ENCODE measurements around the gene MEA1.

DNA sequence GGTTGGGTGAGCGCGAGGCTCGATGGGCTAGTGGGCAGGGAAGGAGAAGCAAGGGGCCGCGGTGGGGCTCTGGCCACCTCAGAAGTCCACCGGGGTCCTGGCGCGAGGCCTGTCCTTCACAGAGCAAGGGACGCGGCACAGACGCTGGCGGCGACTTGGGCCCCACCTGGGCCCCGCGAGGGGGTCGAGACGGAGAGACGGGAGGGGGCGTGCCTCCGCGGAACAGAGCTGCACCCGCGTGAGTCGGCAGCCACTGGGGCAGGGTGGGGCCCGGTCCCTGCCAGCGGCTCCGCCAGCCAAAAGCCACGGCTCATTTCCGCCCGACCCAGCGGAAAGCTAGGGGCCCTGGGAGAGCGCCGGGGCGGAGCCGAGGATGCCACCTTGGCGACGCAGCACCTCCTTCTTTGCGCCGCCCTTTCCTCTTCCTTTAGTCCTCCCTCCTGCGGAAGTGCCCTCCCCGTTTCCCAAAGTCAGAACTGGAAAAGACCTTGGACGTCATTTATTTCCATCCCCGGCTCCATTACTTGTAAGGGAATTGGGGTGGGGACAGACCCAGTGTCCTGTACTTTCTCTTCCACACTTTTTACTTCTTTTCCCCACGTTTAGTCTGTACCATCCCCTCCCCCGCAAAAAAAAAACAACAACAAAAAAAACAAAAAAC lies 39.9 kb upstream of the MEA1 start, which contains the start of gene CUL7:
- TF ChIP-seq, protein P1, sequence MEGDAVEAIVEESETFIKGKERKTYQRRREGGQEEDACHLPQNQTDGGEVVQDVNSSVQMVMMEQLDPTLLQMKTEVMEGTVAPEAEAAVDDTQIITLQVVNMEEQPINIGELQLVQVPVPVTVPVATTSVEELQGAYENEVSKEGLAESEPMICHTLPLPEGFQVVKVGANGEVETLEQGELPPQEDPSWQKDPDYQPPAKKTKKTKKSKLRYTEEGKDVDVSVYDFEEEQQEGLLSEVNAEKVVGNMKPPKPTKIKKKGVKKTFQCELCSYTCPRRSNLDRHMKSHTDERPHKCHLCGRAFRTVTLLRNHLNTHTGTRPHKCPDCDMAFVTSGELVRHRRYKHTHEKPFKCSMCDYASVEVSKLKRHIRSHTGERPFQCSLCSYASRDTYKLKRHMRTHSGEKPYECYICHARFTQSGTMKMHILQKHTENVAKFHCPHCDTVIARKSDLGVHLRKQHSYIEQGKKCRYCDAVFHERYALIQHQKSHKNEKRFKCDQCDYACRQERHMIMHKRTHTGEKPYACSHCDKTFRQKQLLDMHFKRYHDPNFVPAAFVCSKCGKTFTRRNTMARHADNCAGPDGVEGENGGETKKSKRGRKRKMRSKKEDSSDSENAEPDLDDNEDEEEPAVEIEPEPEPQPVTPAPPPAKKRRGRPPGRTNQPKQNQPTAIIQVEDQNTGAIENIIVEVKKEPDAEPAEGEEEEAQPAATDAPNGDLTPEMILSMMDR (conservative IDR thresholded peaks at IDR 0.05; ENCODE audit: low read length) = no peak
- no peak for TF ChIP-seq EZH2phosphoT487 (IDR thresholded peaks at IDR 0.05; ENCODE audit: borderline replicate concordance, low read depth, low read length)

Measured in OCI-LY7 (cell line).